Activated naive CD4-positive, alpha-beta T cell treated with anti-CD3 and anti-CD28 coated beads, Interleukin-2, amount 50 U/mL, for 72 hours (primary cell): Measurements from ENCODE around the gene DYNC1I2. TPM values are rescaled to one million over a fixed set of nuclear protein-coding genes. Genes with fewer than 3 reads are reported as not detected.

Source experiments
- ATAC-seq, 2 donors: fragments of 150-1000 bp; cut with Tn5 transposase; 2 replicates each; pipeline ENCODE4 v1.10.0; 2021; ENCODE audit warnings: mild to moderate bottlenecking in 2 of 2, moderate library complexity in 2 of 2
- DNase-seq, 2 donors: peaks; one replicate each; pipeline ENCODE4 v3.0.0; 2021 to 2022; ENCODE audit warnings: low spot score in 2 of 2
- H3K27ac Mint-ChIP-seq, 2 donors: one replicate each; pipeline ENCODE4 v1.8.0; 2022; ENCODE audit warnings: mild to moderate bottlenecking in 2 of 2, mixed read lengths in 2 of 2
- H3K36me3 Mint-ChIP-seq, 2 donors: one replicate each; pipeline ENCODE4 v1.8.0; 2022; ENCODE audit warnings: mixed read lengths in 2 of 2
- H3K9me3 Mint-ChIP-seq, 2 donors: one replicate each; pipeline ENCODE4 v1.8.0; 2022; ENCODE audit warnings: mixed read lengths in 2 of 2
- total RNA-seq, 2 donors: library from RNA; stranded (reverse); gene quantifications; one replicate each; pipeline ENCODE4 v1.2.3, GENCODE V29; 2022

Gene DYNC1I2
- 10 to 100 TPM; 25.5 to 52.9 TPM for total RNA-seq

DNA sequence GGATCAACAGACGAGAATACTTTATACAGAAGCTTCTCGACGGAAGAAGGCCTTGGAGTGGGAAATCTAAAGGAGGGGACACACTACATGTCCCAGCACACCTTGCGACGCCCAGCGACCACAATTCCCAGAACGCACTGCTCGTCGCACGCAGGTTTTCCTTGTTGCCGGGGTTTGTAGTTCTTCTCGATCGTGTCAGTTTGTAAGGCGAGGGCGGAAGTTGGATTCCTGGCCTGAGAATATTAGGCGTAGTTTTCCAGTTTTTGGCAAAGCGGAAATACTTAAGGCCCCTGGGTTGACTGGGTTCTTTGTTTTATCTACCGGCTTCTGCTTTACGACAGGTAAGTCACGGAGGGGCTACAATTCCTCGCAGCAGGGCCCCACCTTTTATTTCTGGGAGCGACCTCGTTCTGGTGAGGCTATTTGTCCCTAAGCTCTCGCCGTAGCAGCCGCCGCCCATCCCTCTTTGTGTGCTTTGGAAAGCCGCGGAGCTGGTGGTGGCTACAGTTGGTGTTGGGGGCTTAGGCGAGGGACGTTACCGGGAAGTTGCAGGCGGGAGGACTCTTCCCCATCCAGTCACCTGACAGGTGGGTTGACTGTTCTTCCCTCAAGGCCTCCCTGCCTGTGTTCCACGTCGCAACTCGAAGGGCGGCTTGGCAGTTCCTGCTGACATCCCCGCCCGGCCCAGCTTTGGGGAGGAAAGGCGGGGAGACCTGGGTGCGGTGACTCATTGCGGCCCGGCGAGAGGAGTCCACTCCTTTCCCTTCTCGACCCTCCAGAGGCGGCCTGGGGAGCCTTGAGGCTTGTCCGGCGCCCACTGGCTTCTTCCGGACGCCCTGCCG, at the start of gene DYNC1I2:
Gene DYNC1I2, plus strand, starts transcription at position 183 of the 842 bp plus-strand sequence. CDS start 2,687 bp downstream, outside the sequence.
- Mint-ChIP-seq H3K27ac (peak within 1 kb of the TSS; percentile 94 to 95), H3K9me3 (no peaks in the 10 kb centered on the region), H3K36me3 (peaks cover 0 to 13% of the 10 kb centered on the region in 2 donors)
- ATAC-seq (peak; percentile 89 to 91), DNase-seq (peak; percentile 74 to 82)

- ATAC-seq (no peak), DNase-seq (no peak)
- H3K36me3 Mint-ChIP-seq = peaks cover 11 to 34% of the 10 kb centered on the region in 2 donors
- H3K9me3 Mint-ChIP-seq = peaks cover 10 to 19% of the 10 kb centered on the region in 2 donors
- no peak overlapping the region for H3K27ac Mint-ChIP-seq
Observed at GRCh38 chr2:171651667-171652415, 35.4 kb upstream of the DYNC1I2 start.

GRCh38 chr2:171652416-171652785, 34.9 kb upstream of the DYNC1I2 start:
- no peak for ATAC-seq
- no peak overlapping the region for H3K27ac Mint-ChIP-seq
- H3K9me3 Mint-ChIP-seq = peaks cover 10 to 19% of the 10 kb centered on the region in 2 donors
- no peak for DNase-seq
- H3K36me3 Mint-ChIP-seq = peaks cover 11 to 34% of the 10 kb centered on the region in 2 donors

GRCh38 chr2:171655586-171655985, 31.7 kb upstream of the DYNC1I2 start:
- DNase-seq (no peak), ATAC-seq (no peak)
- H3K27ac Mint-ChIP-seq = no peak overlapping the region
- peaks cover 11 to 18% of the 10 kb centered on the region in 2 donors for H3K36me3 Mint-ChIP-seq
- H3K9me3 Mint-ChIP-seq = peaks cover 10 to 16% of the 10 kb centered on the region in 2 donors

DNA sequence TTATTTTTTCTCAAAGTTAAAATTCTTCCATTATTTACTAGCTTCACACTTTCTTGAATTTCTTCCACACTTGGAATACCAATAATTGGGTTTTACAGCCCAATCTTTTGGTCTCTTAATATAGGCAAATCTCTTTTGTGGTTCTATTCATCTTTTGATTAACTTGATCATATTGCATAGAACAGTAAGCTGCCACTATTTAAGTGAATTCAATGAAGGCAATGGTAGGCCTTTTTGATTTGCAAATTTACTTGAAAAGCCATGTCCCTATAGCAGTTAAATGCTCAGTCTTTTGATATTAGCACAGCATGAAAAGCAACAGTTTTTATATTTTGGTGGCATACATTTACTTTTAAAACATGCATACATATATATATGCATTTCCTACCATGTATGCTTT, 20.2 kb upstream of the DYNC1I2 start:
- Mint-ChIP-seq H3K9me3 (no peaks in the 10 kb centered on the region), H3K36me3 (no peaks in the 10 kb centered on the region), H3K27ac (no peak overlapping the region)
- no peak for ATAC-seq
- no peak for DNase-seq

DNA sequence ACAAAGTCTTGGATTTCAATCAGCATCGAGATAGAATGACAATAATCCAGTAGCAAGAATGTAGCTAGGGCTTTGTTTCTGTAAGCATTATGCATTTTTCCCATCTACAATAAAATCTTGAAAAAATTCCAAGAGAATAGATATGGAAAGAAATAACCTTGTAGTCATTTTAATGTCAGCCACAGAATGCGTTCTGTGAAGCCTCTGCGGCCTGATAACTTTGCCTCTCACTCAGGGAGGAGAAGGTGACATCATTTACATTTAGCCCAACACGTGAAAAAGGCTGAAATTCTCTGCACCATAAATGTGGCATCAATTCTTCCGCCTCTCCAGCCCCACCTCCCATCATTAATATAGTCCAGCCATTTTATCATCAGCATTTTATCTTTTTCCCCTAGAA, 19.1 kb upstream of the DYNC1I2 start:
- no peaks in the 10 kb centered on the region for H3K9me3 Mint-ChIP-seq
- DNase-seq (no peak), ATAC-seq (no peak)
- H3K27ac Mint-ChIP-seq = no peak overlapping the region
- H3K36me3 Mint-ChIP-seq = no peaks in the 10 kb centered on the region

DNA sequence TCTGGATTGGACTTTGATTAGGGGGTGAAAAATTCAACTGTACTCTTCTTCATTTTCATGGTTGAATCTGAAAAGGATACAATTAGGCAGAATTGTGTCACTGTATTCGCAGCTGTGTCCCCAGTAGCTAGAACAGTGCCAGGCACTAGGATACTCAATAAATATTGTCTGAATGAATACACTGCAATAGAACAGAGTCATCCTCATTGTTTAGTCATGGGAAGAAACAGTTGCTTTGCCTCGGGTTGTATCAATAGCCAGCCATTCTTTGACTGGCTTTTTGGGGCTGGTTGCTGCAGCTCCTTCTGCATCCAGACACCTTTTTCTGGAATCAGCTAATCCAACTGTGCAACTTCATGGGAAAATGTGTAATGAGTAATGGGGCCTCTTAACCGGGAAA, 18.1 kb upstream of the DYNC1I2 start:
- ATAC-seq = no peak
- Mint-ChIP-seq H3K9me3 (no peaks in the 10 kb centered on the region), H3K27ac (no peak overlapping the region), H3K36me3 (no peaks in the 10 kb centered on the region)
- no peak for DNase-seq

DNA sequence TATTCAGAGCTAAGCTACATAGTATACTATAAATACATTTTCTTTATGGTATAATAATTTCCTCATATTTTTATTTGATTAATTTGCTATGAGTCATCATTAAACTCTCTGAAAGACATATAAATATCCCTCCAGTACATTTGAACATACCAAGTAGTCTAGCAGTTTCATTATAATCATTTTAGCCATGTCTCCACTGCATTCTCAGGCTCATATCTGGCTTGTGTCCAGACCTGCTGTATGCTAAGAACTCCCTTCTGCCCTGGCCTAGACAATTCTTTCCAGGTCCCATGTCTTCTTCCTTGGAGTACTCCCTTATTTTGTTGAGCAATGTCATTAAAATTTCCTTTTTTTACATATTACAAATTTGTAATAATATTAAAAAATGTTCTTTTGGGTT, 16.6 kb upstream of the DYNC1I2 start:
- DNase-seq = no peak
- ATAC-seq = no peak
- Mint-ChIP-seq H3K27ac (no peak overlapping the region), H3K9me3 (no peaks in the 10 kb centered on the region), H3K36me3 (no peaks in the 10 kb centered on the region)

DNA sequence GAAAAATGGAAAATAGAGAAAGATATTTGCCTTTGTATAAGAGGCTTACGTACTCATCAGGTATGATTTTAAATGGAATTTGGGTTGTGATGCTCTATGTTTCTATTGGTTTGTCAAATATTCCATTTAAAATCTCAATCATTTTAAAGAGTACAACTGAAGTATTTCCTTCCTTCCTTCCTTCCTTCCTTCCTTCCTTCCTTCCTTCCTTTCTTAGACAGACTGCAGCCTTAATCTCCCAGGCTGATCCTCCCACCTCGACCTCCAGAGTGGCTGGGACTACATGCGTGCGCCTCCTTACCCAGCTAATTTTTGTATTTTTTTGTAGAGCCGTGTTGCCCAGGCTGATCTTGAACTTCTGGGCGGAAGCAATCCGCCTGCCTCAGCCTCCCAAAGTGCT, 15.4 kb upstream of the DYNC1I2 start:
- DNase-seq (no peak), ATAC-seq (no peak)
- no peaks in the 10 kb centered on the region for H3K9me3 Mint-ChIP-seq
- no peaks in the 10 kb centered on the region for H3K36me3 Mint-ChIP-seq
- H3K27ac Mint-ChIP-seq = no peak overlapping the region

DNA sequence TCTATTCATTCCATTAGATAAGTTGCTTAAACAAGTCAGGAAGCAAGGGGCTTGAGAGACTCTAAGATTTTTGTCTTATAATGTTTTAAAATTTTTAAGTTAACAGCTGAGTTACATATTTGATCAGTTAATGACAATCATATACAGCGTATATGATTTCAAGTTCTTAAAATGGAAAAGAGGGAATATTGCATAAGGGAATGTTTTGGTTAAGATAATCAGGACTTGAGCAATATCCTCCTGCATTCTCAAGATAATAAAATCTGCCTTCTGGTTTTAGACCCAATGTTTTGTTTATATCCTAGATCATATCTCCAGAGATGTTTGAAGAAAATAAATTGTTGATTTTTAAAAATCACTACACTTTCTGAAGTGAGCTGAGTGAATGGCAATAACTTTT, 13.4 kb upstream of the DYNC1I2 start:
- Mint-ChIP-seq H3K36me3 (no peaks in the 10 kb centered on the region), H3K9me3 (no peaks in the 10 kb centered on the region), H3K27ac (no peak overlapping the region)
- ATAC-seq (no peak), DNase-seq (no peak)

DNA sequence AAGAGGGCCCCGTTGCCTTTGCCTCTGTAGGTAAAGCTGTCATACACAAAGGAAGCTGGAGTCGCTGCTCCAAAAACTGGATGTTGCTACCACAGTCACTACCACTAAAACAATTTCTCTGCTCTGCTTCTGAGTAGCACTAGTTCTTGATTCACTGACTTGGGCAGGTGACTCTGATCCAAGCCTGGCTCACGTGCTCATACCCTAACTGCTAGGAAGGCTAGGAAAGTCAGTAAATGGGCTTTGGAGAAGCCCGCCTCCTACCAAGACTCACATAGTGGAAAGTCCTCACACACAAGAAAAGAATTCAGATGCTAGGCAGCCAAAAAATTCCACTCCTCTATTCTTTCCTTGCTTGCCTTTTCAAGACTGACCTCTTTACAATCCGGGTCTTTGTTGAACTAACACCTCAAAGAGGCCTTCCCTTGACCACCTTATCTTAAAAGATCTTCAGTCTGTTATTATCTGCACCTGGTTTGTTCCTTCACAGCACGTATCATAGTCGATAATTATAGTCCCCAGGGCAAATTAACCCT, 11.4 kb upstream of the DYNC1I2 start:
- Mint-ChIP-seq H3K9me3 (no peaks in the 10 kb centered on the region), H3K27ac (no peak overlapping the region), H3K36me3 (no peaks in the 10 kb centered on the region)
- DNase-seq (no peak), ATAC-seq (no peak)

DNA sequence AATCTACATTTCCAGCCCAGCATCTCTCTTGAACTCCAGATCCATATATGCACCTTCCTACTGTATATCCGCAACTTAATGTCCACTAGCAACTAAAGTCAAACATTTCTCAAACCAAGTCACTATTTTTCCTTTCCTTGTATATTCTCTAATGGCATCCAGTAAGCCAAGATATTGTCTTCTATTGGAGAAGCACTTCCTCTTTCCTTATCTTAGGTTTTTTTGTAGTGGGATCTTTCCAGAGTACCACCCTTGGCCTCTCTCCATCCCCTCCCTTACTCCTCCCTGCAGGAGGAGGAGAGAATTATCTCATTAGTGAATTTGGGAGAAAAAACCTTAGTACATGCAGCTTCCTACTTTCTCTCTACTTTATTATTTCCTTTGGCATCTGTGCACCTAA, 8.7 kb upstream of the DYNC1I2 start:
- Mint-ChIP-seq H3K36me3 (no peaks in the 10 kb centered on the region), H3K27ac (no peak overlapping the region), H3K9me3 (no peaks in the 10 kb centered on the region)
- ATAC-seq (no peak), DNase-seq (no peak)

DNA sequence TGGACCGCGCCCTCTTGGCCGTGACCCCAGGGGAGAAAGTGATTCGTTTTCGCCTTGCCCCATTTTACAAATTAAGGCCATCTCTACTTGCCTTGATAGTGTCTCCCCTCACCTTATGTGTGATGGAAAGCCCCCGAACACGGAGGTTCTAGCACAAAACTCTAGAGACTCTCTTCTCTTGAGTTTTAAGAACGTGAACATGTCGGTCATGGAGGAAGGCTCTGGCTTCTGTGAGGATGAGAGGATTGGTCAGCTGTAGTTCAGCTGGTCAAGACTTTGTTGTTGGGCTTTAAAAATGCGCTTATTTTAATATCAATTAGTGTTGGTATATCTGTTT, 828 bp downstream of the DYNC1I2 start:
- DNase-seq (no peak), ATAC-seq (no peak)
- H3K27ac Mint-ChIP-seq = peak overlapping the region; percentile 94 to 95
- H3K36me3 Mint-ChIP-seq = peaks cover 0 to 13% of the 10 kb centered on the region in 2 donors
- no peaks in the 10 kb centered on the region for H3K9me3 Mint-ChIP-seq

DNA sequence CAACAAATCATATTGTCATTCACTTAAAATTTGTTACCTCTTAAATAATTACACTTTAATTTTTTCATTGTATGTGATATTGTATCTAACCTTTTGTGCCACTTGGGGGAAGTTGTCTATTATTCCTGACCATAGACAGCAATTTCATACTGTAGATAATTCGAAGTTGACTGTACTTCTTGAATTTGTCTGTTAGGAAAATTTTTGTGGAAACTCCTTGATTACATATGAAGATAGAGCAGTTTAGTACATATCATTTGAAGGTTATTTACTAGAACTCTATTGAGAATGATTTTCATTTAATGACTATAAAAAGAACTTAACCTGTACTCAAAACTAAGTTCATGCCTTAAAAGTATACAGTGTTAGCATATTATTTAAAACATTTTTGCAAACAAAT, 5.1 kb downstream of the DYNC1I2 start:
- no peak for ATAC-seq
- peaks cover 0 to 11% of the 10 kb centered on the region in 2 donors for H3K36me3 Mint-ChIP-seq
- H3K27ac Mint-ChIP-seq = no peak overlapping the region
- no peaks in the 10 kb centered on the region for H3K9me3 Mint-ChIP-seq
- DNase-seq = no peak

DNA sequence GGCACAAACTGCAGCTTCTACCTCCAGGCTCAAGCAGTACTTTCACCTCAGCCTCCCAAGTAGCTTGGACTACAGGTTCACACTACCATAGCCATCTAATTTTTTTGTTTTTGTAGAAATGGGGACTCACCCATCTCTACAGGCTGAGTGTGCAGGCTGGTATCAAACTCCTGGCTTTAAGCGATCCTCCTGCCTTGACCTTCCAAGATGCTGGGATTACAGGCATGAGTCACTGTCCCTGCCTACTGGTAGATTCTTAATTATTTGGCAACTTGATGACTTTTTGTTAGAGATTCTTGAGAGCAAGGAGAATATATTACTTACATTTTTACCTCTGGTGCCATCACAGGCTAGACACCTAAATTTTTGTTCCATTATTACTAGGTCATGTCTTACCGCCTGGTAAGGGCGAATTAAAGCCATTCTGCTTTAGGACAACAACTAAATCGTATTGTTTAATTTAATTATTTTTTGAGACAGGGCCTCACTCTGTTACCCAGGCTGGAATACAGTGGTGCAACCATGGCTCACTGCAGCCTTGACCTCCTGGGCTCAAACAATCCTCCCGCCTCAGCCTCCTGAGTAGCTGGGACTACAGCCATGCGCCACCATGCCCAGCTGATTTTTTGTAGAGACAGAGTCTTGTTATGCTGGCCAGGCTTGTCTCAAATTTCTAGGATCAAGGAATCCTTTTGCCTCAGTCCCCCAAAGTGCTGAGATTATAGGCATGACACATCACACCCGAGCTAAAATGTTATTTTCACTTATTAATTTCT, 15.7 kb downstream of the DYNC1I2 start:
- no peaks in the 10 kb centered on the region for H3K9me3 Mint-ChIP-seq
- no peak for DNase-seq
- no peak overlapping the region for H3K27ac Mint-ChIP-seq
- H3K36me3 Mint-ChIP-seq = no peaks in the 10 kb centered on the region
- ATAC-seq = no peak

DNA sequence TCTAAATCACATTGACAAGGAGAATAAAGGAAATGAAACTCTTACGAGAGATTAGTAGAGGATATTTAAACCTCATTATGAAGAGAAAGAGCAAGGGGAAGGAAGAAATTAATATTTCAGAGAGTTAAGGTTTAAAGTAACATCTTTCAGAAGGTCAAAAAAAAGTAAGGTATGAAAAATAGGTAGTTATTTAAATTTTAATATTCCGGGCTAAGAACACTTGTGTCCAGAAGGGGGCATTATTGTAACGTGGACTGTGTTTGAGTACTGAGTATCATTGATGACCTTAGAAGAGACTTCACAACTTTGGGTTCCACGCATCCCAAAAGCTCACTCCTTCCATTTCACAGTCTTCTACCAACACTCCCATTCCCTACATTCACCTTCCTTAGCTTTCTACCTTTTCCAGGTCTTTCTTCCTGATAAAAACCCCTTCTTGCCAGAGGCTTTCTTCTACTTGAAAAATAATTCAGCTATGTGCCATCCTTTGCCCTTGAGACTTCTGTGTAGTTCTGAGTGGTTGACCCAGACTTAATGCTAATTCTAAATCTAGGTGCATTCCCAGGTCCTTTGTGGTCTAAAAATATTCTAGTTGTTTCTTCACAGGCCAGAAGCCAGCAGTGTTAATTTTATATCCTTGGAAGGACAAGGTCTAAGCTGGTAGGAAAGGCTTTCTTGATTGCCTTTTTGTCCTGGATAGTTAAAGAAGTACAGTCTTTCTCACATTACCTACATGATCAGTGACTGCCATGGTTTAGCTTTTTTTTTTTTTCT, 16.5 kb downstream of the DYNC1I2 start:
- ATAC-seq (no peak), DNase-seq (no peak)
- Mint-ChIP-seq H3K36me3 (no peaks in the 10 kb centered on the region), H3K27ac (no peak overlapping the region), H3K9me3 (no peaks in the 10 kb centered on the region)
